Activated T-helper 17 cell treated with anti-CD3 and anti-CD28 coated beads, Interleukin-2, amount 50 U/mL, for 72 hours (primary cell): ENCODE measurements around the gene RAB10. TPM values are rescaled to one million over a fixed set of nuclear protein-coding genes. Genes with fewer than 3 reads are reported as not detected.
"Not testable (repeated sequence)": the region's sequence is repeated elsewhere in the genome, so short reads cannot be mapped to it uniquely, and the experiment has no call there.

Source experiments
- ATAC-seq: fragments of 150-1000 bp; cut with Tn5 transposase; replicated peaks from 2 replicates; pipeline ENCODE4 v1.10.0; 2021; ENCODE audit warnings: mild to moderate bottlenecking, moderate library complexity
- H3K27ac Mint-ChIP-seq: one replicate; pipeline ENCODE4 v1.8.0; 2022; ENCODE audit warnings: mixed read lengths
- H3K27me3 Mint-ChIP-seq: one replicate; pipeline ENCODE4 v1.8.0; 2022; ENCODE audit warnings: mixed read lengths
- H3K36me3 Mint-ChIP-seq: one replicate; pipeline ENCODE4 v1.8.0; 2022; ENCODE audit warnings: low read depth, mild to moderate bottlenecking, mixed read lengths
- H3K4me1 Mint-ChIP-seq: one replicate; pipeline ENCODE4 v1.8.0; 2022; ENCODE audit warnings: mixed read lengths
- H3K4me3 Mint-ChIP-seq: one replicate; pipeline ENCODE4 v1.8.0; 2022; ENCODE audit warnings: mild to moderate bottlenecking, mixed read lengths
- H3K9me3 Mint-ChIP-seq: one replicate; pipeline ENCODE4 v1.8.0; 2022; ENCODE audit warnings: mixed read lengths
- total RNA-seq, 2 donors: library from RNA; stranded (reverse); gene quantifications; one replicate each; pipeline ENCODE4 v1.2.3, GENCODE V29; 2022

The RAB10 gene
- total RNA-seq = 100 to 1,000 TPM in 1 of 2 donors, 10 to 100 TPM in 1; 68.5 to 107 TPM

- ATAC-seq = peak; percentile 88
- Mint-ChIP-seq H3K36me3 (peaks cover 51% of the 10 kb centered on the region), H3K4me3 (peak within 1 kb of the TSS; percentile 90)
These were observed at the start of gene RAB10 for GRCh38 chr2:26033818-26034636. Gene RAB10, plus strand, starts transcription at chr2:26034084. Its CDS starts 525 bp downstream, at chr2:26034609.

GRCh38 chr2:25988134-25988533, 45.8 kb upstream of the RAB10 start:
- H3K9me3 Mint-ChIP-seq = no peaks in the 10 kb centered on the region
- H3K27me3 Mint-ChIP-seq = no peaks in the 10 kb centered on the region
- H3K27ac Mint-ChIP-seq = no peak overlapping the region
- no peak overlapping the region for H3K4me3 Mint-ChIP-seq
- H3K4me1 Mint-ChIP-seq = peaks cover 2% of the 10 kb centered on the region
- no peaks in the 10 kb centered on the region for H3K36me3 Mint-ChIP-seq
- ATAC-seq = no peak

More at GRCh38 chr2:26033818-26034636, at the start of gene RAB10:
- Mint-ChIP-seq H3K4me1 (peaks cover 11% of the 10 kb centered on the region), H3K27ac (peak within 1 kb of the TSS; percentile 85), H3K27me3 (no peaks in the 10 kb centered on the region), H3K9me3 (no peaks in the 10 kb centered on the region)

GRCh38 chr2:25989154-25989553, 44.7 kb upstream of the RAB10 start:
- Mint-ChIP-seq H3K36me3 (no peaks in the 10 kb centered on the region), H3K4me1 (peaks cover 4% of the 10 kb centered on the region), H3K27me3 (no peaks in the 10 kb centered on the region), H3K4me3 (no peak overlapping the region), H3K9me3 (no peaks in the 10 kb centered on the region), H3K27ac (no peak overlapping the region)
- no peak for ATAC-seq

DNA sequence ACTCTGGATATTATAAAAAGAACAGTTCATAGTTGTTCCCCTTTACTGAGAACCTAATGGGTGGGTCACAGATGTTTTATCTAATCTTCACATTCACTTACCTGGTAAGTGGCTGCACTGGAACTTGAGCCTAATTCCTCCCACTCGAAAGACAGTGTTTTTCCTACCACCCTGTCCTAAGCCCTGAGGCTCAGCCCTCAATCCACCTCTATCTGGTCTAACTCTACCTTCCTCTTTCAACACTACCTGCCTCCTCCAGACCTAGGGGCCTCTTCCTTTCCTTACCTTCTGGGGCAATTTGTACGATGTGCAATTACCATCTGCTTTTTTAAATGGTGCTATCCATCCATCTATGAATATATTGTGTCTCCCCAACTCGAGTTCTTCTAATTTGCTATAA, 41.9 kb upstream of the RAB10 start:
- no peaks in the 10 kb centered on the region for H3K36me3 Mint-ChIP-seq
- no peak overlapping the region for H3K27ac Mint-ChIP-seq
- H3K27me3 Mint-ChIP-seq = no peaks in the 10 kb centered on the region
- no peak overlapping the region for H3K4me3 Mint-ChIP-seq
- peaks cover 4% of the 10 kb centered on the region for H3K4me1 Mint-ChIP-seq
- ATAC-seq = no peak
- H3K9me3 Mint-ChIP-seq = no peaks in the 10 kb centered on the region

DNA sequence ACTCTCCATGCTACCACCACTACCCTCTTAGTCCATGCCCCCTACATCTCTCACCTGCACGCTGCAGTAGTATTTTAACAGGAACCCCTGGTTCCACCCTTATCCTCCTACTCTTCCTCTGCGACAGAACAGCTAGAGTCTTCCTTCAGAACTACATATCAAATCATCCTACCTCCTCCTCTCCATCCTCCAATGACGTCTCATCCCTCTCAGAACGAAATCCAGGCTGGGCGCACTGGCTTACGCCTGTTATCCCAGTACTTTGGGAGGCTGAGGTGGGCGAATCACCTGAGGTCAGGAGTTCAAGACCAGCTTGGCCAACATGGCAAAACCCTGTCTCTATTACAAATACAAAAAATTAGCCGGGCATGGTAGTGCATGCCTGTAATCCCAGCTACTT, 41.3 kb upstream of the RAB10 start:
- peaks cover 4% of the 10 kb centered on the region for H3K4me1 Mint-ChIP-seq
- H3K36me3 Mint-ChIP-seq = no peaks in the 10 kb centered on the region
- no peak overlapping the region for H3K4me3 Mint-ChIP-seq
- no peak for ATAC-seq
- no peaks in the 10 kb centered on the region for H3K27me3 Mint-ChIP-seq
- H3K27ac Mint-ChIP-seq = no peak overlapping the region
- no peaks in the 10 kb centered on the region for H3K9me3 Mint-ChIP-seq

DNA sequence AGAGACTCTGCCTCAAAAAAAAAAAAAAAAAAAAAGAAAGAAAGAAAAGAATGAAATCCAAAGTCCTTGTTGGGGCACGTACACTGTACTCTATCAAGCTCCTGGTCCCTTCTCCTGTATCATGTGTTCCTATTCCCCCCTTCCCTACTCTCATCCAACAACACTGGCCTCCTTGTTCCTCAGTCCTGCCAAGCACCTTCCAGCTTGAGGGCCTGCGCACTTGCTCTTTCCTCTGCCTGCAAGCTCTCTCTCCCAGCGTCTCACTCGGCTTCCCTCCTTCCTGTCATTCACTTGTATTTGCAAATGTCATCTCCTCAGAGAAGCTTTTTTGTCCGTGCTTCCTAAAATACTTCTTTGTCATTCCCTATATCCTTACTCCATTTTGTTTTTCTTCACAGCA, 40.8 kb upstream of the RAB10 start:
- Mint-ChIP-seq H3K9me3 (no peaks in the 10 kb centered on the region), H3K36me3 (no peaks in the 10 kb centered on the region), H3K4me3 (no peak overlapping the region), H3K27me3 (no peaks in the 10 kb centered on the region), H3K27ac (peak overlapping the region; percentile 4), H3K4me1 (peaks cover 4% of the 10 kb centered on the region)
- ATAC-seq = no peak

GRCh38 chr2:25994509-25994908, 39.4 kb upstream of the RAB10 start:
- peaks cover 2% of the 10 kb centered on the region for H3K27me3 Mint-ChIP-seq
- no peak overlapping the region for H3K4me3 Mint-ChIP-seq
- no peak overlapping the region for H3K27ac Mint-ChIP-seq
- H3K9me3 Mint-ChIP-seq = no peaks in the 10 kb centered on the region
- peaks cover 4% of the 10 kb centered on the region for H3K4me1 Mint-ChIP-seq
- ATAC-seq = no peak
- H3K36me3 Mint-ChIP-seq = no peaks in the 10 kb centered on the region

DNA sequence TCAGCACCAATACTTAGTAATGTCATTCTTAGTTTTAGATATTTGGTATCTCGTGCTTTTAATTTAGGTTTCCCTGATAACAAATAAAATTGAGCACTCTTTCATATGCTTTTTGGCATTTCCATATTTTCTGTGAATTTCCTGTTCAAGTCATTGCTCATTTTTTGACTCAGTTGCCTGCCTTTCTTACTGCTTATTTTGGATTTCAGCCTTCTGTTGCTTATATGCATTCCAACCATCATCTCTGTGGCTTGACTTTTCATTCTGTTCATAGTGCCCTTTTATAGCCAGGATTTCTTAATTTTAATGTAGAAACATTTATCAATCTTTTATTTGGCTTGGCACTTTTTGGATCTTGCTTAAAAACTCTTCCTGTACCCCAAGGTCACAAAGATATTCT, 37.0 kb upstream of the RAB10 start:
- no peak overlapping the region for H3K4me3 Mint-ChIP-seq
- peaks cover 3% of the 10 kb centered on the region for H3K27me3 Mint-ChIP-seq
- no peaks in the 10 kb centered on the region for H3K36me3 Mint-ChIP-seq
- ATAC-seq = no peak
- peaks cover 4% of the 10 kb centered on the region for H3K4me1 Mint-ChIP-seq
- no peaks in the 10 kb centered on the region for H3K9me3 Mint-ChIP-seq
- H3K27ac Mint-ChIP-seq = no peak overlapping the region

DNA sequence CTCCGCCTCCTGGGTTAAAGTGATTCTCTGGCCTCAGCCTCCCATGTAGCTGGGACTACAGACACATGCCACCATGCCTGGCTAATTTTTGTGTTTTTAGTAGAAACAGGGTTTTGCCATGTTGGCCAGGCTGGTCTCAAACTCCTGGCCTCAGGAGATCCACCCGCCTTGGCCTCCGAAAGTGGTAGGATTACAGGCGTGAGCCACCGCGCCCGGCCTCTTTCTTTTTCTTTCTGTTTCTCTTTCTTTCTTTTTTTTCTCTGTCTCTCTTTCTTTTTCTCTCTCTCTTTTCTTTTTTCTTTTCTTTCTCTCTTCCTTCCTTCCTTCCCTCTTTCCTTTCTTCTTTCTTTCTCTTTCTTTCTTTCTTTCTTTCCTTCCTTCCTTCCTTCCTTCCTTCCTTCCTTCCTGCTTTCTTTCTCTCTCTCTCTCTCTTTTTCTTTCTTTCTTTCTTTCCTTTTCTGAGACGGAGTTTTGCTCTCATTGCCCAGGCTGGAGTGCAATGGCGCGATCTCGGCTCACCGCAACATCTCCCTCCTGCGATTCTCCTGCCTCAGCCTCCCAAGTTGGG, 35.0 kb upstream of the RAB10 start:
- H3K36me3 Mint-ChIP-seq, H3K4me3 Mint-ChIP-seq, H3K4me1 Mint-ChIP-seq, ATAC-seq, H3K27me3 Mint-ChIP-seq, H3K9me3 Mint-ChIP-seq: not testable (repeated sequence)
- peak overlapping the region; percentile 65 for H3K27ac Mint-ChIP-seq

GRCh38 chr2:25999406-25999805, 34.5 kb upstream of the RAB10 start:
- not testable (repeated sequence) for H3K27me3 Mint-ChIP-seq, ATAC-seq, H3K4me1 Mint-ChIP-seq, H3K4me3 Mint-ChIP-seq, H3K36me3 Mint-ChIP-seq, H3K9me3 Mint-ChIP-seq
- peak overlapping the region; percentile 65 for H3K27ac Mint-ChIP-seq

DNA sequence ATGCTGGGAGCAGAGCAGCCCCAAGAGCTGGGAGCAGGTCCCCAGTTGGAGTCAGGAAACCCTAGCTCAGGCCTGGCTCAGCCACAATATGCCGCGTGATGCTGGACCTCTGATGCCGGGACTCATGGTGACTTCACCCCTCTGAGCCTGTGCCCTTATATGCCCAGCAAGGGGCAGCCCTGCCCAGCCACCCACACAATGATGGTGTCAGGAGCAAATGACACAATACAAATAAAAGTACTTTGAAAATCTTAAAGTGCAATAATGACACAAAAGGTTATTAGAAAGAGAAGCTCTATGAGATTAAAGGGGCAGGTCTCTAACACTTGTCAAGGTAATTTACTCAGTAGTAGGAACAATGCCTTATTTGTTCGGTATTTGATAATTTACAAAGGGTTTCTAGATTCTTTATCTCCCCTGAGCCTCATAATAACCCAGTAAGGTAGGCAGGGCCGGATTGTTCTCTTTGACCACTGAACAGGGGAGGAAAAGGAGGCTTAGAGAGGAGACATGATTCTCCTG, 33.3 kb upstream of the RAB10 start:
- Mint-ChIP-seq H3K27ac (no peak overlapping the region), H3K27me3 (peaks cover 6% of the 10 kb centered on the region), H3K9me3 (no peaks in the 10 kb centered on the region), H3K36me3 (no peaks in the 10 kb centered on the region), H3K4me1 (no peaks in the 10 kb centered on the region), H3K4me3 (no peak overlapping the region)
- ATAC-seq = no peak

DNA sequence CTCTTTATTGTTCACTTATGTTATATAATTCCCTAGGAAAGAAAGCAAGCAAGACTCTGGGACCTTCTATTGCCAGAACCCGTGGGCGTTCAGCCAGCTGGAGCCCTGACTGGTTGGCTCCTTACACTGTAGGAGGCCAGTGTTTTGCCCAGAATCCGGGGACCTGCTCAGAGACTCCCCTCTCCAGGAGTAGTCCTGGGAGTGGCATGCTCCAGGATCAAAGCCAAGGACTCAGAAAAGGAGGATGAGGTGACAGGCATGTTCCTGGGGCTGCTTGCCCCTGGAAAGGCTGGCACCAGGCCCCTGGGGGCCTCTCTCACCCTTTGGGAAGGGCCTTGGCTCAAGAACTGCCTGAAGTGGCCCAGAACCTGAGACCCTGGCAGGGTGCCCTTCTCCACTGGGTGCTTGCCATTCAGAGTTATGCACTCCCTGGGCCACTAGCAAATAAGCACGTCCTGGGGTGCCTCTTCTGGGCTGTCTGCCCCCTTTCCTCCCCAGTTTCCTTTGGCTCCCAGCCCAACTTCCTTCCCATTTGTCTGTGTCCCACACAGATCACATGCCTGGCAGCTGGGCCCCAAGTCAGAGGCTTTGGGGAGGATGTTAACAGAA, 32.0 kb upstream of the RAB10 start:
- no peak for ATAC-seq

DNA sequence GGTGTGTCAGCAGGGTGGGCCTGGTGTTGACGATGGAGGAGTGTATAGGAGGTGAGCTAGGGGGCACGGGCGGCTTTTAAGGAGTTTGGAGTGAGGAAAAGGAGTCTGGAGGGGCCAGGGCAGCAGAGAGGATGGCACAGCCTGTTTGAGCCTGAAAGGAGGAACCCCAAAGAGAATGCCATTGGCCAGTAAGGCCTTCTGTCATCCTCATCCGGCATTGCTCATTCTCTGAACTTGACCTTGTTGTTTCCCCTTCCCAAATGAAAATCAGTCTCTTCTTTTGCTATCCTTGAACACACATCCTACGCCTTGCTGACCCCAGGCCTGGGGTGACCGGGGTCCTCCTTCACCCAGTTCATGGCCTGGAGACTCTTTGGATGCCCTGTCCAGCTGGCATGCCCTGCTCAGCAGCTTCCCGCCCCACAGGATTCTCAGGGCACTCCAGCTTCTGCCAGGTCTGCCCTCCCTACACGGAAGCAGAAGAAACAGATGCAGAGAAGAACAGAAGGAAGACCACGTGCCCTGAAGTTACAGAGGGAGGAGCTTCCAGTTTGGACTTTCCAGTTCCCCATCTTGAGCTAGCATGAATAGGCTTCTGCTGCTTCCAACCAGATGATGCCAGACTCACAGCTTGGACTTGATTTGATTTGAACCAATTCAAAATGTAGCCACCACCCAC, 31.1 kb upstream of the RAB10 start:
- H3K9me3 Mint-ChIP-seq = no peaks in the 10 kb centered on the region
- ATAC-seq = no peak
- H3K27ac Mint-ChIP-seq = peak overlapping the region; percentile 10
- H3K27me3 Mint-ChIP-seq = peaks cover 6% of the 10 kb centered on the region
- no peak overlapping the region for H3K4me3 Mint-ChIP-seq
- no peaks in the 10 kb centered on the region for H3K4me1 Mint-ChIP-seq
- H3K36me3 Mint-ChIP-seq = no peaks in the 10 kb centered on the region

More for the DNA sequence above, 32.0 kb upstream of the RAB10 start:
- H3K9me3 Mint-ChIP-seq = no peaks in the 10 kb centered on the region
- H3K27me3 Mint-ChIP-seq = peaks cover 6% of the 10 kb centered on the region
- H3K4me1 Mint-ChIP-seq = no peaks in the 10 kb centered on the region
- no peak overlapping the region for H3K27ac Mint-ChIP-seq
- H3K36me3 Mint-ChIP-seq = no peaks in the 10 kb centered on the region
- H3K4me3 Mint-ChIP-seq = no peak overlapping the region

DNA sequence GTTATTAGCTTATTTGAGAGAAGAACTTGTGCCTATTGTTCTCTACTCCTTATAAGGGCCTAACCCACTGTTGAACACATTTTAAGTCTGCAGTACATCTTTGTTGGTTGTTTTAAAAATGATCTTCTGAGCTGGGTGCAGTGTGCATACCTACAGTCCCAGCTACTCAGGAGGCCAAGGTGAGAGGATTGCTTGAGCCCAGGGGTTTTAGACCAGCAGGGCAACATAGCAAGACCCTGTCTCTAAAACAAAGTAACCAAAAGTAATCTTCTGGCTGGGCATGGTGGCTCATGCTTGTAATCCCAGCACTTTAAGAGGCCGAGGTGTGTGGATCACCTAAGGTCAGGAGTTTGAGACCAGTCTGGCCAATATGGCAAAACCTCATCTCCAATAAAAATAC, 25.8 kb upstream of the RAB10 start:
- Mint-ChIP-seq H3K4me3 (no peak overlapping the region), H3K4me1 (no peaks in the 10 kb centered on the region), H3K36me3 (no peaks in the 10 kb centered on the region), H3K27ac (peak overlapping the region; percentile 63), H3K9me3 (no peaks in the 10 kb centered on the region), H3K27me3 (peaks cover 3% of the 10 kb centered on the region)
- no peak for ATAC-seq
